Measurements from ENCODE around the gene CDKAL1.
"Not testable (repeated sequence)": the region's sequence is repeated elsewhere in the genome, so short reads cannot be mapped to it uniquely, and the experiment has no call there.

The CDKAL1 gene

DNA sequence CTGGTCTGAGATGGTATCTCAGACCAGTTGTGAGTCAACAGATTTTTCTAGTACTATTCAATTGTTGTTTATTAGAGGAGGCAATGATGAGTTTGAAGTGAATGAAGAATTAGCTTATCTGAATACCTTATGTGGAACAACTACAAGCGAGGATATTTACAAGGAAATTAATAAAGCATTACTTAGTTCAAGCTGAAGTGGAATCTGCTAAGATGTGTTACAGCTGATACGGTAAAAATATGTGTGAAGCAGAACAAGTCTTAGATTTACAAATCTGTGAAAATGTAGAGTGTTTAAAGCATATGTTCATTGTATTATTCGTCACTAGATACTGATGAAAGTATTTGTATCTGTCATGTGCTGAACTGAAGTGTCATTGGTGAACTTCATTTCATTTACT lies 272.4 kb downstream of the CDKAL1 start:
- DNase-seq: no peak

DNA sequence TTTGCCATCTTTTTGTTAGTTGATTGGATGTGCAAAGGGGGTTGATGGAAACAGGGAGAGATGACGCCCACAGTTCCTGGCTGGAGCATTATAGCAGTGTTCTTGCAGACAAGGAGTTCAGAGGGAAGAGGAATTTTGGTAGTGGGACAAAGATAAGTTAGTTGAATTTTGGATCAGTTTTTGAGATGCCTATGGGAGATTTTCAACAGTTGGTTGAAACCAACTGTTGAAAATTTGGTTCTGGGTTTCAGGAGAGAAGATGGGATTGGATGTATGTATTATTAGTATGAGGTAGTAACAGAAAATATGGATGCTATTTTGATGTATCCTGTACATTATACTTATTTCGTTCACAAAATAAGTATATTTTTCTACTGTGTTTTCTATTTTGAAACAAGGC lies 274.2 kb downstream of the CDKAL1 start:
- DNase-seq: no peak

DNA sequence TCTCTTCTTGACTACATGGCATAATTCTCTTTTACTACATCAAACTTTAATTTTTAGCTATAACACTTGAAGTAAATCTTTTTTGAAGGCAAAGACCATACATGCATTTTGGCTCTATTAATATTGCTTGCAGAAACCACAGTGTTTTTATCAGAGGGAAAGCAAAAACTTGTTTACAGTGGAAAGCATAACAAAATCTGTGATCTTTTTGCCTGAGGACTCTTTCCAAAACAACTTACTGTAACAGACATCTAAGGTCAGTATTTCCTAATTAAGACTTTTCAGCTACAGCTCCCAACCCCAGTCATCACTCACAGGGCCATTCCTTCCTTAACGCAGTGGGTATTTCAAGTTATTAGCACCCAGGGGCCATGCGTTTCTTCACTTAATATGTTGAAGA lies 274.7 kb downstream of the CDKAL1 start:
- DNase-seq: no peak

DNA sequence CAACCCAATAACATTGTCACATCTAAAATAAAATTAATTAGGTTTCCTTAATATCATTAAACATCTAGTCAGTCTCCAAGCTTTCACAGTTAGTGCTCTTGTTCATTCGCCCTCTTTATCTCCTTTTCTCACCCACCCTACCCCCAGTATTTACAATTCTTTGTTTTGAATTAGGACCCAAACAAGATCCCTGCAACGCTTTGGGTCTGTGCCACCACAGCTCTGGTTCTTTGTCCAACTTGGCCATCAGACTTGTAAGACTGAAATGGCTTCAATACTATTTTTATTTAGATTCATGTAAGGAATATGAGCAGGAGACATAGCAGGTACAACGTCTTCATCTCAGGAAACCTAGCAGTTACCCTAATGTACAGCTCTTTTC lies 276.5 kb downstream of the CDKAL1 start:
- DNase-seq: no peak

GRCh38 chr6:20811109-20811761 lies 277.0 kb downstream of the CDKAL1 start:
- DNase-seq: no peak

DNA sequence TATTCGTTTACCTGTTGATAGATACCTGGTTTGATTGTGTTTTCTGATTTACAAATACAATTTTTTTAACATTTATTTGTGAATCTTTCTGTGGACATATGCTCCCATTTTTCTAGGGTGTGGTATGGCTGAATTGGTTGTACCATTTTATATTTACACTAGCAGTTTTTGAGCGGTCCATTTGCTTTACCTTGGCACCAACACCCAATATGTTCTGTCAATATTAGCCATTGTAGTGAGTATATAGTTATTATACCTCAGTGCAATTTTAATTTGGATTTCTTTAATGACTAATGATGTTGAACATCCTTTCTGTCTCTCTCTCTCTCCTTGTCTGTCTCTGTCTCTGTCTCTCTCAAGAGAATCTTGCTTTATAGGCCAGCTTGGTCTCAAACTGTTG lies 278.5 kb downstream of the CDKAL1 start:
- no peak for DNase-seq

- DNase-seq: no peak
These were observed 280.2 kb downstream of the CDKAL1 start for GRCh38 chr6:20814494-20814893.

GRCh38 chr6:20816126-20816525 lies 281.9 kb downstream of the CDKAL1 start:
- DNase-seq: no peak

DNA sequence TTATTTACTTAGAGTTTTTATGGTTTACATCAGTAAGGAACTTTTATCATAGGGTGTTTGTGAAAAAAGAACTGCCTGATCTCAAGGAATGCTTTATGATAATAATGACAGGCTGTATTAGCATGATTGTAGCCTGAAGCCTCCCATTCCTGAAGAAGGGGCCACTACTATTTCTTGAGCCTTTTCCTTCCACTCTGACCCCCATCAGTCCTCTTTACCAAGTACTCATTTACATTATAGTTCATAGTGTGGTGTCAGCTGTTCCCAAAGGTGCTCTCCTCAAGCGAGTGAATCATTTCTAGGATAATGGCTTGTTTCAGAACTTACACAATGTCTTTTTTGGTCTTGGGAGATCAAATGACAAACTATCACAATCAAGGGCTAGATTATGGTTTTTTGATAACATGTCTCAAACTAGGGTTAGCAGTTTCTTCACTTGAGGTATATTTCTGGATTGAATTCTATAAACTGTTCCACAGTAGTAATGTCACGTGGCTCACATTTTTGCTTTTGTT lies 283.6 kb downstream of the CDKAL1 start:
- DNase-seq: no peak

- DNase-seq: no peak
These were observed 285.6 kb downstream of the CDKAL1 start for GRCh38 chr6:20819774-20820400.

GRCh38 chr6:20826378-20826777 lies 292.1 kb downstream of the CDKAL1 start:
- no peak for DNase-seq

- DNase-seq: no peak
These were observed 293.5 kb downstream of the CDKAL1 start for GRCh38 chr6:20827798-20828197.

GRCh38 chr6:20830576-20830975 lies 296.3 kb downstream of the CDKAL1 start:
- DNase-seq: no peak

DNA sequence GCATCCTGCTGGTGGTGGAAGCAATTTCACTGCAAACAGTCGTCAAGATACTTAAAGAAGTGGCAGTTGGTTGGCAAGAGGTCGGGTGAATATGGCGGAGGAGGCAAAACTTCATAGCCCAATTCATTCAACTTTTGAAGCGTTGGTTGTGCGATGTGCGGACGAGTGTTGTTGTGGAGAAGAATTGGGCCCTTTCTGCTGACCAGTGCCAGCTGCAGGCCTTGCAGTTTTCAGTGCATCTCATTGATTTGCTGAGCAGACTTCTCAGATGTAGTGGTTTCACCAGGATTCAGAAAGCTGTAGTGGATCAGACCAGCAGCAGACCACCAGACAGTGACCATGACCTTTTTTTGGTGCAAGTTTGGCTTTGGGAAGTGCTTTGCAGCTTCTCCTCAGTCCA lies 297.0 kb downstream of the CDKAL1 start:
- DNase-seq: not testable (repeated sequence)

DNA sequence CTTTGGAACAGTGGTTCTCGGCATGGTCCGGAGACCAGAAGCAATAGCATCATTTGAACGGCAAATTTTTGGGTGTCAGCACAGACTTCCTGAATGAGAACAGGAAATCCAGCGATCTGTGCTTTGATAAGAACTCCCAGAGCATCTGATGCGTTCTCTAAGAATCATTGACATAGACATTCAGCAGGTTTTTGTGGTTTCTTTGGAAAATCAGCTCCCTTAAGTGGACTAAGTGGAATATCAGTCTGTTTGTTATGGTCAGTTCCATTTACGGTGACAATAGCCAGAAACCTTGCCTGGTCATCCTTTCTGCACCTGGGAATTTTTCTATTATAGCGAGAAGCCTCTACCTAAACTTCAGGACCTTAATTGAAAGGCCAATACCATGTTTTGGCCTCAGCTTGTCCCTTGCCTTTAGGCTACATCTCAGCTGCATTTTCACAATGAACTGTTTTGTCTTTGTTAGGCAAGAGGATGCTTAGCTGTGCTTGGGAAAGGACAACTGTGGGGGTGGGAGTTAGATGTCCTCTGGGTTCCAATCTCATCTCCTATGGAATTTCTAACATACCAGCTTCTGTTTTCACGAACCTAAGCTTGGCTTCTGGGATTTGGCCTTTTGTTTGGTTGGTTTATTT lies 299.7 kb downstream of the CDKAL1 start:
- no peak for DNase-seq

DNA sequence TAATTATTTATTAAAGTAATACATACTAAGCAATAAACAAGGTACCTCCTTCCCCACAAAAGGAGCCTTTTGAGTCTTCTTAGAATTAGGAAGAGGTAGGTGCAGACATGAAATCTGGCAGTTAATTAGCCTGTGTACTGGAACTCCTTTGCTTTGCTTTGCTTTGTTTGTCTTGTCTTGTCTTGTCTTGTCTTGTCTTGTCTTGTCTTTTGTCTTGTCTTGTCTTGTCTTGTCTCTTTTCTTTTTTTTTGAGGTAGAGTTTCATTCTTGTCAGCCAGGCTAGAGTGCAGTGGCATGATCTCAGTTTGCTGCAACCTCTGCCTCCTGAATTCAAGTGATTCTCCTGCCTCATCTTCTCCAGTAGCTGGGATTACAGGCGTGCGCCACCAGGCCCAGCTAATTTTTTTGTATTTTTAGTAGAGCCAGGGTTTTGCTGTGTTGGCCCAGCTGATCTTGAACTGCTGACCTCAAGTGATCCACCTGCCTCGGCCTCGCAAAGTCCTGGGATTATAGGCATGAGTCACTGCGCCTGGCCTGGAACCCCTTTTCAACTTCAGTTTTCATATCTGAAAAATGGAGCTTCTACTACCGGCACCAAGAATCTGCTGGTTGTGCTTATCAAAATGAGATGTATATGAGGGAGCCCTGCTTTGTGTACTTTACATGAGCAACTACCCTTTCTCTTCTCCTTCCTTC lies 301.2 kb downstream of the CDKAL1 start:
- DNase-seq: no peak

DNA sequence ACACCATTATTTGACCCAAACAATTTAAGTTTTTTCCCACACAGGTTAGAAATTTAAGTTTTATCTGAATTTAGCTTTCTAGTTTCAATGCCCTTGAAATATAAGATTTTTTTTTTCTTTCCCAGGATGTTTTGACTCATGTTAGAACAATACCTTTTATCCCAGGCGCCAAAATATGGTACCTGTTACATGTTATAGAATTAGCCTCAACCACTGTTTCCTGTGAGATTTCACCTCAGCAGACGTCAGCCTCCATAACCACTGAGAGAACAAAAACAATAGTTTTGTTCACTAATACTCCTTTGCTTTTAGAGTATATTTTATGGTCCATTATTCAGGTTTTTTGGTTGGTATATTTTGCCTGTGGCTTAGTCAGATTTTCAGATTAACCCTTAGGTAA lies 302.9 kb downstream of the CDKAL1 start:
- no peak for DNase-seq

DNA sequence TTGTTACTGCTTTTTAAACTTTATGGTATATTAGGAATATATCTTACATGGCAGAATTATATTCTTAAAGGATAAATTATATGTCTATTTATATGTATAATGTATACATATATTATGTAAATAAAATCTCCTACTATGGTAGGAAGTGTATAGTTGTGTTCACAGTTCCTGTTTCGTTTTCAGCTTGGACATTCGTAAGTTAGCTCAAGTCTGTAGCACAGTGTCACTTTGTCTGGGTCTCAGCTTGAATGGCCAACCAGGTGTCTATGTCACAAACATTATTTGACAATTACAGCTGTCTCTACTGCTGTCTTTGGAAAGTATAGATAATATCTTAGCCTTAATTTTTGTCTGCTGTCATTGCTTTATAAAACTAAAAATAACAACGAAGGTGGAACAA lies 303.9 kb downstream of the CDKAL1 start:
- no peak for DNase-seq

DNA sequence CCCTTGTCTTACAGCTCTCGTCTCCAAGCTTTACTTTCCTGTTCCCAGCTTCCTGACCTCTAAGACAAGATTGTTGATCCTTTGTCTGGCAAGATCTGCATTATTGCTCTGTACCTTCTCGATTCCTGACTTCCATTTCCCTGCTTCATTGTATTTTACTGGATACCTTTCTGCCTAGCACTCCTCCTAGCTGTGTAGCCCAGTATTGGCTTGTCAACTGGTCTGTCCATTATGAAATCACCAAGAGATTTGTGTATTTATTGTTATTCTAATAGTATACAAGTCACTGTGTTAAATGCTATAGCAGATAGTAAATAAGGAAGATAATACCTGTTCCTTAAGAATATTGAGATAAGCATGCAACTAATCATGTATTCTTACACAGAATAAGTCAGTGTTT lies 305.4 kb downstream of the CDKAL1 start:
- no peak for DNase-seq

- no peak for DNase-seq
These were observed 306.4 kb downstream of the CDKAL1 start for GRCh38 chr6:20840675-20841074.

GRCh38 chr6:20841806-20842205 lies 307.5 kb downstream of the CDKAL1 start:
- no peak for DNase-seq

GRCh38 chr6:20845592-20845991 lies 311.3 kb downstream of the CDKAL1 start:
- DNase-seq: no peak

GRCh38 chr6:20846602-20847028 lies 312.4 kb downstream of the CDKAL1 start:
- no peak for DNase-seq

GRCh38 chr6:20847904-20848303 lies 313.6 kb downstream of the CDKAL1 start:
- no peak for DNase-seq
